GM12874 (cell line): ENCODE data around the gene FDCSP.

Experiments used
- CTCF ChIP-seq: IDR thresholded peaks from 2 replicates; pipeline ENCODE4 v1.5.1; 2011; ENCODE audit warnings: low read depth, mild to moderate bottlenecking, control low read depth, low read length, moderate library complexity; ENCODE audit not compliant: insufficient read depth

Gene FDCSP

GRCh38 chr4:70183940-70184246, 42.0 kb upstream of the FDCSP start:
- TF ChIP-seq CTCF = no peak

GRCh38 chr4:70187216-70187615, 38.7 kb upstream of the FDCSP start:
- TF ChIP-seq CTCF = no peak

DNA sequence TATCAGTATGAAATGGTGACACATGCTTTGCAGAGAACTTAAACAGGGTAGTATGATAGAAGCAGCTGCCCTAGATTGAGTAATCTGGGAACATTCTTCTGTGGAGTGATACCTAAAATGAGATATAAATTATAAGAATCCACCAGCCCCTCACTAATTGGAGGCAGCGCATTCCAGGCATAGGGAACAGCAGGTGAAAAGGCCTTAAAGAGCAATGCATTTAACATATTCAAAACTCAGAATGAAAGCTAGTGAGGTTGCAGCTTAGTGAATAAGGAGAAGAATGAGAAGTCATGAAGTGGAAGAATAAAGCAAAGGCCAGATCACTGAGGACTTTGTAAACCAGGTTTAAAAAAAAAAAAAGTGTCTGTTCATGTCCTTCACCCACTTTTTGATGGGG, 35.3 kb upstream of the FDCSP start:
- TF ChIP-seq CTCF = no peak

- TF ChIP-seq CTCF = no peak
Measured at GRCh38 chr4:70191647-70192046, 34.3 kb upstream of the FDCSP start.

DNA sequence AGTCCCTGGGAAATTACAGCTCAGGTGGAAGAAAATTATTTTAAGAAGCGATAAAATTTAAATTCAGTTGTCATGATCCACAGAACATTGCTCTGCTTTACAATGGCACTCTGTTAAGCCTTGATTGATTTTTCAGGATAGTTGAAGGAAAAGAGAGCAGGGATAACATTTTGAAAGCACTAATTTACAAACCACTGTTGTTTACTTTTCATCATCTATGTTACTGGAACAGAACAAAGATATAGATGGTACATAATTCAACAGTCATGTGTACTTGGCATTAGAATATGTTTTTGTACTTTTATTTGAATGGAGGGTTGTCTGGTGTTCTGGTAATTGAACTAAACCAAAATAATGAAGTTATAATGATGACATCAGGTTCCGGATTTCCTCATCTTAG, 33.0 kb upstream of the FDCSP start:
- no peak for TF ChIP-seq CTCF

GRCh38 chr4:70195425-70195824, 30.5 kb upstream of the FDCSP start, which contains the start of gene ODAM:
Gene ODAM (plus strand): TSS chr4:70195725. CDS start chr4:70196544, 819 bp downstream.
- no peak for TF ChIP-seq CTCF

DNA sequence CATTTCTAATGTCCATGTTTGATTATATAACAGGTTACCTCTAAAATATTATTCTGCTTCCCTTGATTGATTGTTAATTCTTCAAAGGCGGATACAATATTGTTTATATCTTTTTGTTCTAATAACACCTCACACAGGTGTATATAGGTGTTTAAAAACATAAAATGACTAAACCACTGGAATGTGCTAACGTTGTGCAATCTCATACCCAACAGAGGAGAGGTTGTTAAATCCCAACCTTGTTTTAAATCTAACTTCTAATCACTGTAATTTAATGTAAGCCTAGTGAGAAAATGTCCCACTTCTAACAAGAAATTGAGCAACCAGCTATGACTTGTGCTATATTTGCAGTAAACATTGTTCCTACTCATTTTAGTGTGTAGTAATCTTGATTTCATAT, 29.1 kb upstream of the FDCSP start:
- TF ChIP-seq CTCF = no peak

GRCh38 chr4:70197842-70198241, 28.1 kb upstream of the FDCSP start:
- TF ChIP-seq CTCF = no peak
